MCF 10A (cell line): ENCODE data around the gene RCAN2. TPM values are rescaled to one million over a fixed set of nuclear protein-coding genes. Genes with fewer than 3 reads are reported as not detected.
"Not testable (repeated sequence)": the region's sequence is repeated elsewhere in the genome, so short reads cannot be mapped to it uniquely, and the experiment has no call there.

ENCODE experiments used
- BruUV-seq: library from RNA; stranded (reverse); fragments of 400-500 nt; replicated peaks from 2 replicates; lab custom pipeline; 2021; lab: Mats Ljungman, UMichigan
- CTCF ChIA-PET: fragments of 300-600 bp; sonication (Branson Sonifier 250); formaldehyde crosslinking; extraction: SDS; loops from one replicate; lab custom pipeline; 2021; ENCODE audit warnings: antibody characterized with exemption, inconsistent platforms; lab: Yijun Ruan, JAX
- POLR2A ChIA-PET: fragments of 300-600, 350-650 bp; sonication (Branson Sonifier 250); formaldehyde crosslinking; extraction: SDS; loops from one replicate; lab custom pipeline; 2020; ENCODE audit warnings: antibody characterized with exemption, inconsistent platforms; lab: Yijun Ruan, JAX
- DNase-seq: peaks from one replicate; pipeline ENCODE4 v3.0.0-alpha.2; 2018; ENCODE audit not compliant: unreplicated experiment
- H3K27ac Mint-ChIP-seq: one replicate; pipeline ENCODE4 v1.8.0; 2022; ENCODE audit warnings: mild to moderate bottlenecking, low read depth, mixed read lengths; ENCODE audit not compliant: unreplicated experiment
- H3K27me3 Mint-ChIP-seq: one replicate; pipeline ENCODE4 v1.8.0; 2022; ENCODE audit warnings: mixed read lengths; ENCODE audit not compliant: insufficient read depth, unreplicated experiment
- H3K36me3 Mint-ChIP-seq: one replicate; pipeline ENCODE4 v1.8.0; 2022; ENCODE audit warnings: mild to moderate bottlenecking, moderate library complexity, mixed read lengths; ENCODE audit not compliant: insufficient read depth, unreplicated experiment
- H3K4me1 Mint-ChIP-seq: one replicate; pipeline ENCODE4 v1.8.0; 2022; ENCODE audit warnings: mixed read lengths; ENCODE audit not compliant: insufficient read depth, unreplicated experiment
- H3K4me3 Mint-ChIP-seq: one replicate; pipeline ENCODE4 v1.8.0; 2022; ENCODE audit warnings: mild to moderate bottlenecking, moderate library complexity, mixed read lengths; ENCODE audit not compliant: unreplicated experiment
- H3K9me3 Mint-ChIP-seq: one replicate; pipeline ENCODE4 v1.8.0; 2022; ENCODE audit warnings: mixed read lengths; ENCODE audit not compliant: unreplicated experiment
- CTCF ChIP-seq: fragments of 200-600 bp; IDR thresholded peaks from one replicate; pipeline ENCODE4 v1.8.0; 2022; ENCODE audit warnings: antibody characterized with exemption, mild to moderate bottlenecking; ENCODE audit not compliant: unreplicated experiment
- intact Hi-C: fragments of 100-400 bp; cut with micrococcal nuclease; formaldehyde crosslinking; loops from 2 replicates; pipeline ENCODE4 v1.14.1; 2022
- total RNA-seq: library from RNA; stranded (reverse); gene quantifications from 2 replicates; pipeline ENCODE4 v1.2.3, GENCODE V29; 2022

Gene RCAN2
- total RNA-seq, 1 experiment from 2014 or later = 0.09 TPM

DNA sequence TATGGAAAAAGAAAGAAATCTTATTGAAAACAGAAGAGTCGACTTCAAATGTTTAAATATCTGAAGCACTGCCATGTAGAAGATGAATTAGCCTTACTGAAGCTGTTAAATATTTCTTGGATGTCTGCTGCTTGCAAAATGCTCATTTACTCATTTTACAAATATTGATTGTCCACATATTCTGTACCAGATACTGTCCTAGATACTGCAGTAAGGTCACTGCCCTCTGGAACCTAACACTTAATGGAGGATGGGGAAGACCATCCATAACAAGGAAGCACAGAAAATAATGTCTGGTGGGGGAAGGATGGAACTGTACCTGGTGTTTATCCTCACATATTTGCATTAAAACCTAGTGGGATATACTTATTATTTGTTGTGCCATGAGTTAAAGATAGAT, 99.0 kb downstream of the RCAN2 start:
- DNase-seq = no peak
- H3K27ac Mint-ChIP-seq = no peak overlapping the region
- ChIA-PET CTCF (interaction anchor here (0.8 to 1.2 kb wide), 2 partner anchors 19 to 235 kb away, joined by 3 read pairs; no protein-coding TSS in a partner anchor), POLR2A (no interaction called here)
- H3K36me3 Mint-ChIP-seq = no peaks in the 10 kb centered on the region
- no peak for TF ChIP-seq CTCF
- H3K27me3 Mint-ChIP-seq = peaks cover 41% of the 10 kb centered on the region
- intact Hi-C loops = no loop called here
- no TSS peak for BruUV-seq
- H3K4me3 Mint-ChIP-seq = no peak overlapping the region
- H3K9me3 Mint-ChIP-seq = no peaks in the 10 kb centered on the region
- H3K4me1 Mint-ChIP-seq = no peaks in the 10 kb centered on the region

- Mint-ChIP-seq H3K4me3 (no peak overlapping the region), H3K27ac (no peak overlapping the region), H3K27me3 (peaks cover 37% of the 10 kb centered on the region), H3K9me3 (no peaks in the 10 kb centered on the region), H3K4me1 (no peaks in the 10 kb centered on the region), H3K36me3 (no peaks in the 10 kb centered on the region)
- ChIA-PET CTCF (interaction anchor here (0.7 kb wide), 1 partner anchor 11 kb away, joined by 3 read pairs; no protein-coding TSS in a partner anchor), POLR2A (no interaction called here)
- no peak for DNase-seq
- no peak for TF ChIP-seq CTCF
- no TSS peak for BruUV-seq
- intact Hi-C loops = no loop called here
Measured at GRCh38 chr6:46390153-46390876, 100.9 kb downstream of the RCAN2 start.

GRCh38 chr6:46387728-46388127, 103.5 kb downstream of the RCAN2 start:
- intact Hi-C loops, DNase-seq, POLR2A ChIA-PET, BruUV-seq, H3K36me3 Mint-ChIP-seq, H3K27ac Mint-ChIP-seq, CTCF ChIA-PET, H3K4me1 Mint-ChIP-seq, H3K9me3 Mint-ChIP-seq, H3K4me3 Mint-ChIP-seq: not testable (repeated sequence)
- H3K27me3 Mint-ChIP-seq = peaks cover 23% of the 10 kb centered on the region

DNA sequence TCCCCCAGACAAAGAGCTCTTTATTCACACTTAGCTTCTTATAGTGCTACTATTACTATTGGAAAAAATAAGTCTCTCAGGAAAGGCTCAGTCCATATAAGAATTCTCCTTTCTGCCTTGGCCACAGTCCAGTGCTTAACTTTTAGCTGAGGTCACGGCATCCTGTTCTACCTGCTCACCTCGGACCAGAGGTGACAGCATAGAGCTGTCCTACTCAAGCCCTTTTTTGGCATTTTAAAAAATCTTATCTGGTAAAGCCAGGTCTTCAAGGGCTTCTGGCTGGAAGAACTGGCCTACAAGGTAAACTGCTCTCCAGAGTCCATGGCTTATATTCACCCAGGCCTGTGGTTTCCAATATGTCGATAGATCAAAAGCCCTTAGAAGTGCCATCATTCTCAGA, 109.7 kb downstream of the RCAN2 start:
- no peak for TF ChIP-seq CTCF
- CTCF ChIA-PET = interaction anchor here (0.6 to 1.5 kb wide), 2 partner anchors 9 to 337 kb away, joined by 3 to 5 read pairs; no protein-coding TSS in a partner anchor
- BruUV-seq = no TSS peak

More for the DNA sequence above, 109.7 kb downstream of the RCAN2 start:
- Mint-ChIP-seq H3K4me3 (no peak overlapping the region), H3K27ac (no peak overlapping the region), H3K4me1 (no peaks in the 10 kb centered on the region), H3K27me3 (peaks cover 10% of the 10 kb centered on the region), H3K36me3 (no peaks in the 10 kb centered on the region), H3K9me3 (no peaks in the 10 kb centered on the region)
- DNase-seq = no peak
- intact Hi-C loops = no loop called here
- POLR2A ChIA-PET = no interaction called here
